ENCODE results near the gene PPIL6.

The PPIL6 gene

DNA sequence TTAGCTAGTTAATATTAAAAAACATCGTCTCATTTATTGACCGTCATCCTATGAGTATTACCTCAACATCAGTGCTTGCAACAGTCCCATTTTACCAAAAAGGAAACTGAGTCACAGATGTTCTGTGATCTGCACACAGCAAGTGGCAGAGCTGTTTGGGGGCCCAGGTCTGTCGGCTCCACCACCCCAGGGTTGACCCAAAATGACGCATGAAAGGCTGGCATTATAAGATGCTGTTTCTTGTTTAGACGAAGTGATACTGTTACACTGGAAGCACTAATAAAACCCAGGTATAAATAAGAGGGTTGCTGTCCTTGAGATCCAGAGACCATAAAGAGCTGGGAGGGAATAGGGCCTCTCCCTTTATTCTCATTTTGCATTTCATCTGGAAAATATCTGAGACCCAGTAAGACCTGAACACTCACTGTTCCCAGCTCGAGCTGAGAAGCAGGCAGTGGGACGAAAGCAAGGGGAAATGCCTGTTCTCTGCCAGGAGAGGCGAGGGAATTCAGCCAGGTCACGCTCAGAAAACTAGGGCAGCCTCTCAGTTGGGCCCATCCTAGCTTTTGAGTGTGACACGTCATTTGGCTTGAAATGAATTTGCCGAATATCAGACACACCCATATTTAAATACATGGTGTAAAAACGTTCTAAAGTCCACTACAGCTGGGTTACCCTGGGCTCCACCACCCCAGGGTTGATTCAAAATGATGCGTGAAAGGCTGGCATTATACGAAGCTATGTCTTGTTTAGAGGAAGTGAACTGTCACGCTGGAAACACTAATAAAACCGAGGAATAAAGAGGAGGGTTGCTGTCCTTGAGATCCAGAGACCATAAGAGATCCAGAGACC lies 16.5 kb upstream of the PPIL6 start:
- Mint-ChIP-seq H3K27ac (peak overlapping the region; percentile 61), H3K36me3 (peaks cover 55% of the 10 kb centered on the region), H3K9me3 (no peaks in the 10 kb centered on the region), H3K4me1 (peaks cover 56% of the 10 kb centered on the region), H3K4me3 (peak overlapping the region; percentile 98)
- ATAC-seq (no peak), DNase-seq (ENCODE audit: low spot score in 2 of 2) (no peak)

- ATAC-seq (no peak), DNase-seq (ENCODE audit: low spot score in 2 of 2) (no peak)
- Mint-ChIP-seq H3K4me1 (peaks cover 56% of the 10 kb centered on the region), H3K27ac (no peak overlapping the region), H3K9me3 (no peaks in the 10 kb centered on the region), H3K36me3 (peaks cover 53% of the 10 kb centered on the region), H3K4me3 (peak overlapping the region; percentile 98)
Measured at GRCh38 chr6:109456111-109456583, 15.7 kb upstream of the PPIL6 start.

DNA sequence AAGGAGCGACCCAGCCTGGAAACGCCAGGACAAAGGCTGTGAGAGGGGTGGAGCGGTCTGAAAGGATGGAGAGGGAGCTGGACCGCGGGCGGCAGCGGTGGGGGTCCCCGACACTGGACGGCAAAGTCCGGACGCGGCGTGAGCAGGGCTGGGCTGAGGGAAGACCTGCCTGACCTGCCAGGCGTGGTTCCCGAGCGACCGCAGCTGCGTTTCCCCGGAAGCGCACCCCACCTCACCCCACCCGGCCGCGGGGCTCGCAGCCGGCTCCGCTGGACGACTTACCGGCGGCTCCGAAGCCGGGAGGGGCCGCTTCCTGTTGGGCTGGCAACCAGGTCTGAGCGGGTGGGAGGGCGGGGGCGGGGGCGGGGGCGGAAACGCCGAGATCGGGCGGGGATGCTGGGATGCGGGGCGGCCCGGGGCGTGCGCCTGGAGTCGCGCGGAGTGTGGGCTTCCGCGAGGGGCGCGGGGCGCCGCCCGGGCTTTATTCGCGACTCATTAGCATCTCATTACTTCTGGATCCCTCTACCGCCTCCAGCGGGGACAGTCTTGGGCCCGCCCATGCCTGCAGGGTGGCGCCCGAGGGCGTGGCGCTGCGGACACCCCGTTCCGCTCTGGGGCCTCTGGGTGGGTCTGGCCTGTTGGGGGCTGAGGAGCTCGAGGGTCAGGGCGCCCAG lies 15.1 kb upstream of the PPIL6 start, which contains the start of gene MICAL1:
Gene MICAL1 (minus strand): TSS at position 336 of the 674 bp plus-strand sequence. CDS start 1,576 bp downstream, outside the sequence.
- Mint-ChIP-seq H3K9me3 (no peaks in the 10 kb centered on the region), H3K36me3 (peaks cover 49% of the 10 kb centered on the region), H3K4me1 (peaks cover 60% of the 10 kb centered on the region), H3K27ac (peak within 1 kb of the TSS; percentile 97), H3K4me3 (peak within 1 kb of the TSS; percentile 98)
- DNase-seq (ENCODE audit: low spot score in 2 of 2) (peak; percentile 55 to 82), ATAC-seq (peak; percentile 74)

GRCh38 chr6:109454496-109455436 lies 14.3 kb upstream of the PPIL6 start:
- Mint-ChIP-seq H3K27ac (peak overlapping the region; percentile 97), H3K4me3 (peak overlapping the region; percentile 98), H3K4me1 (peaks cover 67% of the 10 kb centered on the region), H3K9me3 (no peaks in the 10 kb centered on the region), H3K36me3 (peaks cover 50% of the 10 kb centered on the region)
- peak; percentile 66 for ATAC-seq
- DNase-seq (ENCODE audit: low spot score in 2 of 2), result peak; percentile 49 to 85

DNA sequence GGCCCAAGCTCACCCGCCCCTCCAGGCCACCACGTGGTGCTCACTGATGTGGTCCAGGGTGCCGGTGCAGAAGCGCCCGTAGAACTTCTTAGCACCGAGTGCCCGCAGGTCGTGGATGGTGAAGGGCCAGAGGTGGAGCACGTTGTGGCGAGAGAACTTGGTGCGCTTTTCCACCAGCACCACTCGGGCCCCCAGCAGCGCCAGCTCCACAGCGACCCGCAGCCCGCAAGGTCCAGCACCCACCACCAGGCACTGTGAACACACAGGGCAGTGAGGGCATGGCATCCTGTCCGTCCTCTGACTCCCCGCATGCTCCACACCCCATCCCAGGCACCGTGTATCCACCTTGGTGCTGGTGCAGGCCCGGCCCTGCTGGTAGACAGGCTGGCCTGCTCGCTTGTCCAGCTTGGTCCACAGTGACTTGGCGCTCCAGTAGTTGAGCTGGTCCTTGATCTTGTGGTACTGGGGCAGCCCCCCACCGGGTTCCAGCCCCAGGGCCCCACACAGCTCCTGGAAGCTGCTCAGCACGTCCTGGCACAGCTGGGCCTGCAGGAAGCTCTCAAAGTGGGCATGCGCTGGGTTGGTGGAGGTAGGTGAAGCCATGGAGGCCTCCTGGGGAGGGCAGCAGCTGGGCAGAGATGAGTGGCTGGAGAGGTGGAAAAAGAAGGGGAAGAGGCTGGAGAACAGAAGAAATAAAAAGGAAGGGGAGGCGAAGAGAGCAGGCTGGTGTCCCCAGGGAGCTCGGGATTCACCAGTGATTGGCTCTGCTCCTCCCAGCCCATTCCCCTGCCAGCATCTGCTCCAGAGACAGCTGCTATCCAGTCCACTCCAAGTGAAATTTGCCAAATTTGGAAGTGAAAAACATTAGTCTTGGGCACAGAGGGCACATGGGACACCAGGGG lies 13.4 kb upstream of the PPIL6 start:
- Mint-ChIP-seq H3K4me1 (peaks cover 61% of the 10 kb centered on the region), H3K36me3 (peaks cover 50% of the 10 kb centered on the region), H3K27ac (peak overlapping the region; percentile 97), H3K9me3 (no peaks in the 10 kb centered on the region), H3K4me3 (peak overlapping the region; percentile 98)
- no peak for ATAC-seq
- no peak for DNase-seq (ENCODE audit: low spot score in 2 of 2)

DNA sequence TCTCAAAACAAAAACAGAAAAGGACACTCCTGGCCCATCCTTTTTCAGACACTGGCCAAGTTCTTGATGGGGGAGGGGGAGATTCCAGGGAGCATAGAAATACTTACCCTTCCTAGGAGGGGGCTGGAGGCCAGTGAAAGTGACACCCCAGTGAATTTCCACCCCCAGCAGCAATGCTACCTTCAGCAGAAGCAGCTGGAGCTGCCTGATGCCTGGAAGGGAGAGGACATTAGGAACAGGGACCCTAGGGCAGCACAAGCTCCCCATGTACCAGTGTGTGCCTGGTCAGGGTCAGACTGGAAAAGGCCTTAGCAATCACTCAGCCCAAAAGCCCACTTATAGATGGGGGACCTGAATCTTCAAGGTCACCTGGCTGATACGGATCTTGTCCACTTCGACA lies 12.7 kb upstream of the PPIL6 start:
- Mint-ChIP-seq H3K36me3 (peaks cover 49% of the 10 kb centered on the region), H3K9me3 (no peaks in the 10 kb centered on the region)

DNA sequence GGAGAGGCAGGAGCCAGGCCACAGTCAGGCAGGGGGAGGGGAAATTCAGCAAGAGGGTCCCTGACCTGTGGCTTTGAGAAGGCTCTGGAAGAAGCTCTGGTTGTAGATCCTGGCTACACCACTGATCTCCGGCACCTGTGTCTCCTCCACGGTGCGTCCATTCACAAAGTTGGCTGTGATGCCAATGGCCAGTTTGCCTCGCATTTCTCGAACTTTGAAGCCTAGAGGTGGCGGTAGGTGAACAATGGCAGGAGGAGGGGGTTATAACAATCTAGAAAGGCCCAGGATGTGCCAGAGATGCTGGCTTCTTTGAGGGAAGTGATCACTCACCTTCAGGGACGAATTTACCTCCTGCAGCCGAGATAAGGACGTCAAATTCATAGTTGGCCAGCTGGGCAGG lies 11.8 kb upstream of the PPIL6 start:
- H3K27ac Mint-ChIP-seq, result no peak overlapping the region
- H3K36me3 Mint-ChIP-seq, result peaks cover 54% of the 10 kb centered on the region
- no peaks in the 10 kb centered on the region for H3K9me3 Mint-ChIP-seq
- DNase-seq (ENCODE audit: low spot score in 2 of 2), result no peak
- H3K4me1 Mint-ChIP-seq, result peaks cover 58% of the 10 kb centered on the region
- ATAC-seq, result no peak
- no peak overlapping the region for H3K4me3 Mint-ChIP-seq

More for the DNA sequence above, 12.7 kb upstream of the PPIL6 start:
- Mint-ChIP-seq H3K27ac (no peak overlapping the region), H3K4me1 (peaks cover 61% of the 10 kb centered on the region), H3K4me3 (no peak overlapping the region)
- no peak for DNase-seq (ENCODE audit: low spot score in 2 of 2)
- no peak for ATAC-seq

DNA sequence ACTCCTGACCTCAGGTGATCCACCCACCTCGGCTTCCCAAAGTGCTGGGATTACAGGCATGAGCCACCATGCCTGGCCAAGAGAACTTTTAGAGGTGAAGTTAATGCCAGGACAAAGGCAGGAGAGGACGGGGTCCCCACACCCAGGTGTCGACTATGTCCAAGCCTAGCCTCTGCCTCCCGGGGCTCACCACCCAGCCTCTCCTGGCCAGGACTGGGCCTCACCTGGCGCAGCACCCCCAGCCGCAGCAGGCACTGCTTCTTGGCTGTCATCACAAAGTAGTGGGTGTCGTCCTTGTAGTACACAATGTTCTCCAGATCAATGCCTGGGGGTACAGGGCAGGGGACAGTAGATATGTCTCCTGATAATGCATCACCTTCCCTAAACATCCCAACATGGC lies 10.9 kb upstream of the PPIL6 start:
- Mint-ChIP-seq H3K36me3 (peaks cover 60% of the 10 kb centered on the region), H3K4me3 (no peak overlapping the region), H3K27ac (no peak overlapping the region), H3K9me3 (no peaks in the 10 kb centered on the region), H3K4me1 (peaks cover 49% of the 10 kb centered on the region)
- DNase-seq (ENCODE audit: low spot score in 2 of 2), result no peak
- no peak for ATAC-seq

DNA sequence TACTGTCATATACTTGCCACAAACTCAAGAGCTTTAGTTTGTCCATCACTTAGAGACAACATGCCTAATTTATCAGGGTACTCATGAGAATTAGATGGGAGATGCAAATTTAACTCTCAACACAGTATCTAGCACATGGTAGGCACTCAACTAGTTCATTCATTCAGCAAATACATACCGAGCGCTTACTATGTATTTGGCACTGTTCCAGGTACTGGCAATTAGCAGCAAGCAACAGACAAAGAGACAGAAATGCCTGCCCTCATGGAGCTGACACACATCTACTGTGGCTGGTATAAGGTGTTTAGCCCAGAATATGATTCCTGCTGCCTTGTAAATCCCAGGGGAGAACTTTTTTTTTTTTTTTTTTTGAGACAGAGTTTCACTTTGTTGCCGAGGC lies 10.4 kb upstream of the PPIL6 start:
- H3K4me1 Mint-ChIP-seq, result peaks cover 47% of the 10 kb centered on the region
- peak overlapping the region; percentile 87 for H3K27ac Mint-ChIP-seq
- DNase-seq (ENCODE audit: low spot score in 2 of 2) (peak in 1 of 2 donors; percentile 30), ATAC-seq (no peak)
- no peak overlapping the region for H3K4me3 Mint-ChIP-seq
- peaks cover 61% of the 10 kb centered on the region for H3K36me3 Mint-ChIP-seq
- H3K9me3 Mint-ChIP-seq, result no peaks in the 10 kb centered on the region

- Mint-ChIP-seq H3K4me3 (peak overlapping the region; percentile 16), H3K27ac (peak overlapping the region; percentile 87), H3K4me1 (peaks cover 49% of the 10 kb centered on the region), H3K9me3 (no peaks in the 10 kb centered on the region), H3K36me3 (peaks cover 56% of the 10 kb centered on the region)
- ATAC-seq, result peak; percentile 63
- DNase-seq (ENCODE audit: low spot score in 2 of 2), result peak in 1 of 2 donors; percentile 54
Measured at GRCh38 chr6:109449795-109450673, 9.6 kb upstream of the PPIL6 start.

- Mint-ChIP-seq H3K36me3 (peaks cover 49% of the 10 kb centered on the region), H3K27ac (peak overlapping the region; percentile 87), H3K4me1 (peaks cover 41% of the 10 kb centered on the region), H3K4me3 (peak overlapping the region; percentile 16), H3K9me3 (no peaks in the 10 kb centered on the region)
- DNase-seq (ENCODE audit: low spot score in 2 of 2) (peak in 1 of 2 donors; percentile 49), ATAC-seq (no peak)
Measured at GRCh38 chr6:109449064-109449794, 8.8 kb upstream of the PPIL6 start.

- ATAC-seq (no peak), DNase-seq (ENCODE audit: low spot score in 2 of 2) (no peak)
- H3K9me3 Mint-ChIP-seq, result no peaks in the 10 kb centered on the region
- H3K27ac Mint-ChIP-seq, result peak overlapping the region; percentile 87
- peaks cover 41% of the 10 kb centered on the region for H3K4me1 Mint-ChIP-seq
- no peak overlapping the region for H3K4me3 Mint-ChIP-seq
- peaks cover 43% of the 10 kb centered on the region for H3K36me3 Mint-ChIP-seq
Measured at GRCh38 chr6:109448615-109449014, 8.2 kb upstream of the PPIL6 start.

All from stimulated activated effector memory CD8-positive, alpha-beta T cell treated with anti-CD3 and anti-CD28 coated beads, Interleukin-12 subunit alpha, Interleukin-12 subunit beta, amount 100 ng/mL, for 72 hours (primary cell).